HG02870 (cell line): ENCODE measurements around the gene TENT5C.

Source experiments
- ATAC-seq: cut with Tn5 transposase; IDR thresholded peaks from one replicate; pipeline ENCODE4 v1.9.1; 2021; ENCODE audit warnings: mild to moderate bottlenecking, moderate library complexity; ENCODE audit not compliant: unreplicated experiment

Gene TENT5C

GRCh38 chr1:117652421-117652820 is 46.6 kb downstream of the TENT5C start:
- ATAC-seq: no peak

DNA sequence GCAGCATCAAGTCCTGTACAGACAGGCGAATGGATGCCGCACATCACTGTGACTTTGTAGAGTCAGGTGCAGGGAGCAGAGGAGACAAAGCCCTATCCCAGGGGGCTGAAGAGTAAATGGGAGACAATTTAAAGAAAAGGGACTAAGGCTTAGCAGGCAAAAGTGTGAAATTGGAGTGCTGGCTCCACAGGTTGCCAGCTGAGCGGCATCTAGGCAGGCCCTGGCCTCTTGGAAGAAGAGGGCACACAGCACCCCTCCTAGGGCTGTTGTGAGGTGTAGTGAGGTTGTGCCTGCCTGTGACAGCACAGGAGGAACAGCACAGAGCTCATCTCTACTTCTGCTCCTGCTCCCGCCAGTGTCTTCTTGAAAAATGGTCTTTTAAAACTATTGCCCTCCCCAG is 47.3 kb downstream of the TENT5C start:
- ATAC-seq: no peak

DNA sequence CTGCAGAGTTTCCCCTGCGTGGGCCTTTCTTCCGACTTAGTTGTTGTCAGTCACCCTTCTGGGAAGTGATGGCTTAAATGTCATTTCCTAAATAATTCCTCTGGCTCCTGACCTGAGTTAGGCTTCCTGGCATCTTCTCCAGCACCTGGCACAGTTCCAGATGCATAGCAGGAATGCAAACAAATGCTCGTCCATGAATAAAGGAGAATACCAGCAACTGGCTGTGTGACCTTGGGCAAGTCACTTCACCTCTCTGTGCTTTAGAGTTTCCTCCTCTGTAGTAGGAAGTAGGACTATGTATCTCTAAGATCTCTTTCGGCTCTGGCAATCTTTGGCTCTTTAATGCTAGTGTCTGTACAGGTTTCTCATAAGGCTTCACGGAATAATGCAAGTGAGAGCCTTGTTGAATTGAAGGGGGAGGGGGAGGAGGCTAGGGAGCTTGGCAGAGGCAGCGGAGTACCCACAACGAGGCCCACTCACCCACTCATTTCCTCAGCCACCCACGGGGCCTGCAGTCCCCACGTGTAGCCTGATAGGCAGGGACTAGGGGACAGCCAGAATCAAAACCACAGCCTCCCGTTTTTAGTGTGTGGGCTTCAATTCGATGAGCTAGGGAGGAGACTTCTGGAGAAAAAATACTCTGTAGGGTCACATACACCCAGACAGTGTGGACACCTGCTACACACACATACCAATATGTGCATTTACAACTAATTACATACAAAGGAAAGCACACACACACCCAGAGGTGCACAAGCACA is 48.1 kb downstream of the TENT5C start:
- ATAC-seq: peak; percentile 10

DNA sequence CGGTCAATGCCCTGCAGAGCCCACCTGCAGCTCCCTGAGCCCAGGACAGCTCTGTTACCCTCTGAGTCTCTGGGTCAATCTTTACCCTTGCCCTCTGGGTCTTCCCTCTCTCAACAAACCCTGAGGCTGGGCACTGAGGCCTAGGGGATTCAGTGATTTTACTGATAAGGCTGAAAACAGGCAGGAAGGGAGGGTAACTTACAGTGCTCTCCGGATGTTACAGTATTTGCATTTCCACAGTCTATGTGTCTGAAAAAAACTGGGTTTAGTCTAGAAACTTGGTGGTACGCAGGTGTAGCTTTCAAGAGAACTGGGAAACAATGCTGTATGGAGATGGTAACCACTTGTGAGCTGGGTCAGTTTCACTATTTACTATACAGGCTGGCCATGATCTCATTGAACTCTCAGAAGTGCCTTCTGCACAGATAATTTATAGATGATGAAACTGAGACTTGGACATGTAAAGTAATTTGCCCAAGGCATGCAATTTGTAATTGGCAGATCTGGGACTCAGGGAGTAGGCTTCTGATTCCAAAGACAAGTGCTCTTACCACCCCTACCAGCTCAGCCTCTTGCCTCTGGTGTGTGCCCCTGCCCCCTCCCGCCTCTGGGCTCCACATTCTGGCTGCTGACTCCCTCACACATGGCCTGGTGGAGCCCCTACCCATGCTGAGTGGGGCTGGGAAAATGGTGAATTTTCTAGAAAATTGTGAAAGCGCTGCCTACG is 48.8 kb downstream of the TENT5C start:
- peak; percentile 72 for ATAC-seq

DNA sequence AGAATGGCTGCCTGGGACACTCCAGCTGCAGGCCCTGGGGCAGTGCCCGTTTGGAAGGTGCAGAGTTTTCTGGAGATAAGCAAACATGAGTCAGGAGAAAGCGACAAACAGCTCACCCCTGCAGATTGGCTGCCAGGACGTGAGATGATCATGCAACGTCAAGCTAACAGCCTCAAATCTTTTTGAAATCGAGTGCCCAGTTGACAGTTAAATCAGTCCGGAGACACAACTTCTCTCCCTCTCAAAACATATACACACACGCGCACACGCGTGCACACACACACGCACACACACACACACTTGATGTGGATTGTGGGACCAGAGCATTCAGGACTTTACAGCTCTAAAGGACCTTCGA is 49.4 kb downstream of the TENT5C start:
- ATAC-seq: no peak

DNA sequence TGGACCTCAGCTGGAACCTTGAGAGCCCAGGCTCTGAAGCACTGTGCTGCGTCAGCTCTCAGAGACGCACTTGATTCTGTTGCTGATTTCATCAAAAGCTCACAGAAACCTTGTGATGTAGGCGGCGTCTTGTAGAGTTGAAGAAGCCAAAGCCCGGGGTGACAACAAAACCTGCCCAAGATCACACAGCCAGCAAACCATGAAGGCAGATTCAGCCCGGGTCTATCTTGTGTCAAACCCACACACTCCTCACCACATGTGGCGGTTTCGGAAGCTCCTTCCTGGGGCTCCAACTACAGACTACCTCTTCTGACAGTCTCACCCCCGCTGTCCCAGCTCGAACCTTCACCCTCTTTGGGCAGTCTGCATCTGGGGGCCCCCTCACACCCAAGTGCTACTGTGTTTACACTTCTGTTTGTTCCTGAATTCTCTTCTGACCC is 50.4 kb downstream of the TENT5C start:
- ATAC-seq: peak; percentile 46

DNA sequence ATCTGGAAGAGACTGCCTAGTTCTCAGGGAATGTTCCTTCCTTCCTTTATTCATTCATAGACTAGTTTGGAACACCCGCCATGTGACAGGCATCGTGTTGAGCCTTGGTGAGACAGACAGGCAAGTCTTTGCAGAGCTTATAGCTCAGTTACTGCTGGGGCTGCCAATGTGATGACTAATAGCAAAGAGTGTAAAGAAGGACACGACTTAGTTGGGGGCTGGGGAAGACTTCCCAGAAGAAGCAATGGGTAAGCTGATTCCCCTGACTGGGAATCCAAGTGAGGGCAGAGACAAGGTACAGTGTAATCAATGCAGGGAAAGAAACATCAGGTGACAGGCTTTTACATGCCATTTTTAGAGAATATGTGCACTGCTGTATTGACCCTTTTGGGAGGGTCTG is 51.2 kb downstream of the TENT5C start:
- ATAC-seq: no peak

GRCh38 chr1:117657949-117658660 is 52.3 kb downstream of the TENT5C start:
- no peak for ATAC-seq

DNA sequence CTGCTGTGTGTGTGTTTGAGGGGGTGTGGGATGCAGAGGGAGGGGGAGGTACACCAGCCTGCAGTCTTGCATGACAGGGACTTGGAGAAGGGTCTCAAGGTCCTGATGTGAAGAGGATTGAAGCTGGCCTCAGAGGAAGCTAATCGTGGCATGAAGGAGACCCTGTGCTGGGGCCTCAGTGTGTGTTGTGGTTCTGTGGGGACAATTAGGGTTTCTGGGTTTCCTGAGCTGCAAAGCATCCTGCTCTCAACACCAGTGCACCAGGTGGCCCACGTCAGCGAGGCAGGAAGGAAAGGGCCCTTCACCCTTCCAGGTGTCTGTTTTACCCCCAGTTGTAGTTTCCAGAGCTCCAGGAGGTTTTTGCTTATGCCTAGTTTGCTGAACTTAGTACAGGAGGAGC is 52.8 kb downstream of the TENT5C start:
- peak; percentile 20 for ATAC-seq

DNA sequence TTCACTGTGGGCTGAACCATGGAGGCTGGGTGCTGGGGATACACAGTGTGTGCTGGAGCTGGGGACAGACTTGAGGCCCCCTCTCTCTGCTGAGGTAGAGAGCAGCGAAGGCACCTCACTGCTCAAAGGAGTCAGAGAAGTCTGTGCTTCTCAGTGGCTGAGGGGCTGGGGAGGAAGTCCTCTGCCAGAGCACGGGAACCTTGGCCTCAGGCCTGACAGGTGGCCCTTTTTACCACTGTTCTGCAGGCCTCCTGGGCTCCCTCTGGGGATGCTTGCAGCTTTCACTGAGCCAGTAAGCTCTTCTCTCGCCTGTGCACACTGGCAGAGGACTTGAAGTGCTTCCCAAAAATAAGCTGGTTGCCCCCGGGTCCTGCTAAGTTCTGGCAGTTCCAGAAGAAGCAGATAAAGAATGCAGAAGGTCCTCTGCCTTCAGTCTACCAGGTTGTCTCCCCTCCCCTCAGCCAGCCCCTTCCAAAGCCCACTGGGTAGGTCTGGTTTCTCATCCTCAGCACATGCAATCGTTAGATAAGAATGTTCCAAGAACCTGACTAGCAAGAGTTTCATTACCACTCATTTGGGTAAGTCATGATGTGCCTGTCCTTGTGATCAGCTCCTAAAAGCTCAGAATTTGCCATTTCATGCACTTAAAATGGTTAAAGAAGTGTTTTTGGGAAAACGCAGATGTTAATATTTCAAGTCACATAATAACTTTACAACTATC is 53.9 kb downstream of the TENT5C start:
- no peak for ATAC-seq

DNA sequence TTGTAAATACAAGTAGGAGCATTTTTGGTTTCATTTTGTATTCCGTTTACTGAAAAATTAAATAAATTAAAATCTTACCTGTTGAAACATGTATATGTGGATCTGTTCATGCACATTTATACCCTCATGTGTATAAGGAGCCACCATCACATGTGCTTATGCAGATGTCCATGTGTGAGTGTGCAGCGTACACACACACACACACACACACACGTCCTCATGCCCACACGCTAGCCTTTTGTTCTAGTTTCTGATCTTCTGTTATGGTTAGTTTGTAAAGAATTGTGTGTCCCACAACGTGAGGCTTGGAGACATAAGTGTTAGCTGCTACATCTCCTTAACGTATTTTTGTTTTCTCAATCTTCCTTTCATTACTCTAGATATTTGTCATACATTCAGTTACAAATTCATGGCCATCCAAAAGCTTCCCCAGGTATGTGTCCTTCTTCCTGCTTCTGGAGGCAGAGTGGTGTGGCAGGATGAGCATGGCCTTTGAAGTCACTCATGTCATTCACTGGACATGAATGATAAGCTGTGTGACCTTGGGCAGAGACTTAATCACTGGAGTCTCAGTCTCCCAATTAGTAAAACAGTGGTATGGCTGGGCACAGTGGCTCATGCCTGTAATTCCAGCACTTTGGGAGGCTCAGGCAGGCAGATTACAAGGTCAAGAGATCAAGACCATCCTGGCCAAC is 54.6 kb downstream of the TENT5C start:
- ATAC-seq: no peak

DNA sequence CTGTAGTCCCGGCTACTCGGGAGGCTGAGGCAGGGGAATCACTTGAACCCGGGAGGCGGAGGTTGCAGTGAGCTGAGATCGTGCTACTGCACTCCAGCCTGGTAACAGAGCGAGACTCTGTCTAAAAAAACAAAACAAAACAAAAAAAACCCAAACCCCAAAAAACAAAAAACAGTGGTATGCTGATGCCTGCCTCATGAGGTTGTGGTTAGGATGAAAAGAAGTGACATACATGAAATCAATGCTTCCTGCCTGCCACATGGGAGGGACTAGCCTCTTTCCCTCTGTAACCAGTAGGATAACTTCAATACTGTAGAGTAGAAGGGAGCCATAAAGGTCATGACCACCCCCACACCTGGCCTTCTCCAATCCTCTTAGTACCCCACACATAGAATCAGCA is 55.2 kb downstream of the TENT5C start:
- no peak for ATAC-seq

DNA sequence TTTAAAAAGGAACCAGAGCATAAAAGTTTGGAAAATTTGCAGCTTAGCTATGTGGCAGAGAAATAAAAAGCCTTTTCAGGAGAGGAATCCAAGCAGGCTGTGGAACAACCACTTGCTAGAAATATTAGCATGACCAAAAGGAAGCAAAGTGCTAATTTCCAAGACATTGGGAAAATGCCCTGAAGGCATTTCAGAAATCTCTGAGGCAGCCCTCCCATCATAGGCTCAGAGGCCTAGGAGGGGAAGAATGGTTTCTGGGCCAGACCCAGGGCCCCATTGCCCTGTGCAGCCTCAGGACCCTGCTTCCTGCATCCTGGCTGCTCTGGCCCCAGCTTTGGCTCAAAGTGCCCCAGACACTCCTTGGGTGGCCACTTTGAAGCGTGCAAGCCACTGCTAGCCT is 56.8 kb downstream of the TENT5C start:
- no peak for ATAC-seq

- ATAC-seq: no peak
These were observed 57.5 kb downstream of the TENT5C start for GRCh38 chr1:117663156-117663902.

- ATAC-seq: peak; percentile 95
These were observed 58.5 kb downstream of the TENT5C start for GRCh38 chr1:117664314-117664713.

GRCh38 chr1:117665556-117666270 is 59.9 kb downstream of the TENT5C start:
- ATAC-seq: no peak

DNA sequence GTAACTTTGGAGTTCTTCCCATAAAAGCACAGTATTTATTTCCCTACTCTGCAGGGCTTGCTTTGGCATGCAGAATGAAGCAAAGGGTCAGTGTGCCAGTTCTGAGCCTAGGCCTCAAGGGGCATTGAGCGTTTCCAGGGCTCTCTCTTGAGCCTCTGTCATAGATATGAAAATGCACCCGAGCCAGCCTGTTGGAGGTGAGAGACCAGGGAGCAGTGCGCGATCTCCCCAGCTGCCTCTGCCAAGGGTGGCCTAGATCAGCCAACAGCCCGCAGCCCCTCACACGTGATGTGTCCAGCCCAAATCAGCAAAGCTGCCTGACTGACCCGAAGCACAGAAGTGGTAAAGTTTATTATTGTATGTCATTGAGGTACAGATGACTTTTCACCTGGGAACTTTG is 63.7 kb downstream of the TENT5C start:
- no peak for ATAC-seq

- no peak for ATAC-seq
These were observed 65.3 kb downstream of the TENT5C start for GRCh38 chr1:117670976-117671780.
